GM19328 (cell line): Measurements from ENCODE around the gene CARM1.
"Not testable (repeated sequence)": the region's sequence is repeated elsewhere in the genome, so short reads cannot be mapped to it uniquely, and the experiment has no call there.

Experiments used
- ATAC-seq: cut with Tn5 transposase; IDR thresholded peaks from one replicate; pipeline ENCODE4 v1.9.1; 2021; ENCODE audit warnings: mild to moderate bottlenecking, moderate library complexity; ENCODE audit not compliant: unreplicated experiment

Gene CARM1

GRCh38 chr19:10846500-10847202 lies 24.7 kb upstream of the CARM1 start:
- ATAC-seq: no peak

- ATAC-seq: no peak
Measured at GRCh38 chr19:10848230-10848856, 23.0 kb upstream of the CARM1 start, which contains the start of gene C19orf38. Gene C19orf38 (plus strand): TSS chr19:10848415. CDS start chr19:10848509, 94 bp downstream.

DNA sequence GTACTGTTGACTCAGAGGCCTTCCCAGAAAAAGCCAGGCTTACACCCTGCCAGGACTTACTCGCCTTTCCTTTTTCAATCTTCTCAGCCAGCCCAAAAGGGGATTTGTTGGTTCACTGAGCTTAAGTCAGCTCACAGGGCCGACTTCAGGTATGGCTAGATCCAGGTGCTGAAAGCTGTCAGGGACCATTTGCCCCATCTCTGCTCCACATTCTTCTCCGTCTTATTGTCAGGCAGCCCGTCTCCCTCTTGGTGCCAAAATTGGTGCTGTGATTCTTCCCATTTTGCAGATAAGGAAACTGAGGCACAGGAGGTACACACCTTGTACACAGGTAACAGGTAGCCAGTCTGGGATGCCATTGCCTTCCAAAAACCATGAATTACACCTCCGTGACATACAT lies 20.7 kb upstream of the CARM1 start:
- ATAC-seq: no peak

GRCh38 chr19:10852098-10852800 lies 19.1 kb upstream of the CARM1 start:
- no peak for ATAC-seq

DNA sequence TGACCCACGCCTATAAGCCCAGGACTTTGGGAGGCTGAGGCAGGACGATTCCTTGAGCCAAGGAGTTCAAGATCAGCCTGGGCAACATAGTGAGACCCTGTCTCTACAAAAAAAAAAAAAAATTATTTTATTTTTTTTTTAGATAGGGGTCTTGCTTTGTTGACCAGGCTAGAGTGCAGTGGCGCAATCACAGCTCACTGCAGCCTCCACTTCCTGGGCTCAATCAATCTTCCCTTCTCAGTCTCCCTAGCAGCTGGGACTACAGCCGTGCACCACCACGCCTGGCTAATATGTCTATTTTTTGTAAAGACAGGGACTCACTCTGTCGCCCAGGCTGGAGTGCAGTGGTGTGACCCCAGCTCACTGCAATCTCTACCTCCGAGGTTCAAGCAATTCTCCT lies 18.4 kb upstream of the CARM1 start:
- no peak for ATAC-seq

- ATAC-seq: no peak
Measured at GRCh38 chr19:10854350-10855089, 16.8 kb upstream of the CARM1 start.

GRCh38 chr19:10855879-10856522 lies 15.4 kb upstream of the CARM1 start:
- no peak for ATAC-seq

GRCh38 chr19:10856899-10857298 lies 14.5 kb upstream of the CARM1 start:
- not testable (repeated sequence) for ATAC-seq

DNA sequence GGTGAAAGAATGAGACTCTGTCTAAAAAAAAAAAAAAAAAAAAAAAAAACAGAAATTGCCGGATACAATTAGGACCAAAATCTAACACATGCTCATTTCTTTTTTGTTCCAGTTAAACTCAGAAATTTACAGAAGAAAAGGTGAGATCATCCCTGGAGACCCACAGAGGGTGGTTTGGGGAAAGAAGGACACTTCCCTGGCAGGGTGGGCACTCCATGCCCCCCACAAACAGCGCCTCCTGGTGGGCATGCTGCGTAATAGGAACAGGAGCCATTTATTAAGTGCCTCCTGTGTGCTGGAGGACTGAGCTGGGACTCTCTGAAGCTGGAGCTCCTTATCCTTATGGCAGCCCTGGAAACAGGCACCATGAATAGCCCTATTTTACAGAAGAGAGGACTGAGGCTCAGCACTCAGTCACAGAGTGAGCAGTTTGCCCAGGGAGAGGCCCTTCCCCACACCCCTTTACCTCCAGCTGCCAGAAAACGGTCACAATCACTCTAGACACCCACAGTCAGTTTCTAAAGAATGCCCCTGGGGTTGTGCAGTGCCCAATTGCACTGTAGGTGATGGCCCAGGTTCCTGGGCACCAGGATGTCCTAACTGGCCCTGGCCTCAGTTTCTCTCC lies 13.0 kb upstream of the CARM1 start:
- ATAC-seq: no peak

DNA sequence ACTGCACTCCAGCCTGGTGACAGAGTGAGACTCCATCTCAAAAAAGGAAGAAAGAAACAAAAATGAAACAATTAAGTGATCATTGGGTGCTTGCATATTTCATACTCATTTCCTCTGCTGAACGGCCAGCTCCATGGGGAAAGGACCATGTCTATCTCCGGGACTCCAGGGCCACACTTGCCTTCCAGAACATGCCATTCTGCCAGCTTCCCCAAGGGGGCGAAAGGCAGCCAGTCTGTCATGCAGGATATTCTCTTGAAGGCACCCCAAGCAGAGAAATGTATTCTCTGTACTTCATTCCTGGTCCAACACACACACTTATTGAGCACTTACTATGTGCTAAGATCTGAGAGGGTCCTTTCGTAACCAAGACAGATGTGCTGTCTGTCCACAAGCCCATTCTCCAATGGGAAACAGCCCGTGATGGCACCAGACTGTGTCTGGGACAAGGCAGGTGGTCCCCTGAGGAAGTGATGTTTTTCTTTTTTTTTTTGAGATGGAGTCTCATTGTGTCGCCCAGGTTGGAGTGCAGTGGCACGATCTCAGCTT lies 10.2 kb upstream of the CARM1 start:
- ATAC-seq: no peak

- no peak for ATAC-seq
Measured at GRCh38 chr19:10862561-10863106, 8.7 kb upstream of the CARM1 start.

GRCh38 chr19:10863107-10863717 lies 8.1 kb upstream of the CARM1 start:
- no peak for ATAC-seq

DNA sequence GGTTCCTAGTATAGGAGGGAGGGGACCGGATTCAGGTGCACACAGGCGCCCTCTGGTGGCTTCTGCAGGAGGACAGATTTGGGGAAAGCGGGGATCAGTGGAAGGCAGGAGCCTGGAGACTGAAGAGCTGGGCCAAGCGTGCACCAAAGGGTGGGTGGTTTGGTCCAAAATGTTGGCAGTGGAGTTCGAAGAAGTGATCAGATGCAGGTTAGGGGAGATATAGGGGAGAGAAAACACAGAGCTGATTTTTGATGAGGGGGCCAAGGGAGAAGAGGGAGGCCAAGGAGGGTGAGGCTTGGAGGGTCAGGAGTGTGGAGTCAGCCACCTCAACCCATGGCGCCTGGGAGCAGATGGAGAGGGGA lies 6.8 kb upstream of the CARM1 start:
- no peak for ATAC-seq

GRCh38 chr19:10866495-10866894 lies 4.9 kb upstream of the CARM1 start:
- ATAC-seq: no peak

DNA sequence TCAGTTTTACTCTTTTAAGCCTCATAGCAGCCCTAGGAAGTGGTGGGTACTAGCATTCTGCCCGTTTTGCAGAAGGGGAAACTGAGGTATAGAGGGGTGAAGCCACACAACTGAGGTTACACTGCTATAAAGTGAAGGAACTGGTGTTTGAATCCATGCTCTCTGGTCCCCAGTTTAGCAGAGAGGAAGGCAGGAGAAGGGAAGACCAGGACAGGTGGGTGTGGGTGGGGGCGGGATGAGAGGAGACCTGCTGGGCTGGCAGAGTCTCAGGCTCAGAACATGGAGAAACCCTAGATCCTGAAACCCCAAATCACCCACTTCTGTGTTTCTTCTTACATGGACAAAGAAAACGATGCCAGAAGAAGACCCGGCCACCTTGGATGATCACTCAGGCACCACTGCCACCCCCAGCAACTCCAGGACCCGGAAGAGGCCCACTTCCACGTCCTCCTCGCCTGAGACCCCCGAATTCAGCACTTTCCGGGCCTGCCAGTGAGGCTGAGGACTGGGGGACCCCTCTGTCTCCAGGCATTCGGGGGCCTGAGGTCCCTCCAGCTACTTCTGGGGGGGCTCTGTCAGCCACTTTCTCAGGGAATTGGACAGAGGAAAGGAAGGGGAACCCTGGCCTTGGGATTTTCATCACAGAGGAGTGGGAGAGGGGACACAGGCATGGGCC lies 2.3 kb upstream of the CARM1 start:
- ATAC-seq: no peak

- not testable (repeated sequence) for ATAC-seq
Measured at GRCh38 chr19:10869872-10870311, 1.5 kb upstream of the CARM1 start.

GRCh38 chr19:10870501-10870954 lies 825 bp upstream of the CARM1 start:
- ATAC-seq: no peak

DNA sequence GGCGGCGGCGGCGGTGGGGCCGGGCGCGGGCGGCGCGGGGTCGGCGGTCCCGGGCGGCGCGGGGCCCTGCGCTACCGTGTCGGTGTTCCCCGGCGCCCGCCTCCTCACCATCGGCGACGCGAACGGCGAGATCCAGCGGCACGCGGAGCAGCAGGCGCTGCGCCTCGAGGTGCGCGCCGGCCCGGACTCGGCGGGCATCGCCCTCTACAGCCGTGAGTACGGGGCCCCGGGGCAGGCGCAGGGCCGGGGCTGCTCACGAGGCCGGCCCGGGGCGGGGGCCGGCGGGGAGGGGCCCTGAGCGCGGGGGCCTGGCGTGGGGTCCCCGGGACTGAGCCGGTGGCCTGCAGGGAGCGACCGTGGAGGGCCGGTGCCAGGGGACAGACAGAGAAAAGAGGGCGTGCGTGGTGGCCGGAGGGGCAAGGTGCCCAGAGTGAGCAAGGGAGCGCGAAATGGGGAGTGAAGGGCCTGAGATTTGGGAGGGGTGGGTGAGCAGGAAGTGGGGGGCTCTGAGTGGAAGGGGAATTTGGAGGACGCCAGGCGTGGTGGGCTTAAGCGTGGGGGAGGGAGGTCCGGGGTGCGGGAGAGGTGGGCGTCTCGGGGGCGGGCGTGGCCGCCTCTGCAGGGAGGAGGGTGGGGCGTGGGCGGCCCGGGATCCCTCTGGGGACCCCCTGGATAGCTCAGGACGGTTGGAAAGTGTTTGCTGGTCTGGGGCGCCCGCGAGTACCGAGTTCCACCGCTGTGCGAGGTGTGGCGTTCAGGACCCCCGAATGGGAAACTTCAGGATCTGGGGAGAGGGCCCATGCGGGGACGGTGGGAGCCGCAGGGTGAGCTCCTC lies 575 bp downstream of the CARM1 start:
- ATAC-seq: peak; percentile 7
